ENCODE measurements around the gene APEH. TPM values are rescaled to one million over a fixed set of nuclear protein-coding genes. Genes with fewer than 3 reads are reported as not detected.

APEH gene
- total and polyA plus RNA-seq, 2 of the 4 experiments (the other 2 are of a cell fraction) = 89.2 to 142 TPM

- TF ChIP-seq CEBPB (IDR thresholded peaks at IDR 0.05; ENCODE audit: low read depth, low read length) = no peak
Observed at GRCh38 chr3:49625071-49625470, 49.1 kb upstream of the APEH start (continued).

GRCh38 chr3:49626101-49626581, 48.0 kb upstream of the APEH start:
- no peak overlapping the region for H2BK120ac ChIP-seq (ENCODE audit: low read depth, low read length)
- no peak overlapping the region for H3K23ac ChIP-seq (ENCODE audit: low read depth, low read length)
- ChIA-PET POLR2A (ENCODE audit: unreplicated experiment) (no interaction called here), CTCF (no interaction called here)
- no peaks in the 10 kb centered on the region for H3K9me1 ChIP-seq (ENCODE audit: insufficient read depth, low read length)
- H2AK5ac ChIP-seq (ENCODE audit: low read depth, low read length) = no peak overlapping the region
- no peak overlapping the region for H2BK15ac ChIP-seq (ENCODE audit: low read depth, low read length)
- no peak overlapping the region for H2BK5ac ChIP-seq (ENCODE audit: low read depth, low read length, poor library complexity, severe bottlenecking)
- no peaks in the 10 kb centered on the region for H4K20me1 ChIP-seq (ENCODE audit: insufficient read depth, low read length)
- H2AK9ac ChIP-seq (replicated peaks; ENCODE audit: low read depth, low read length, poor library complexity) = no peak overlapping the region
- no peak overlapping the region for H3K9ac ChIP-seq (ENCODE audit: low read depth, low read length)
- no peak for ATAC-seq (ENCODE audit: low read depth)
- H4K5ac ChIP-seq (ENCODE audit: low read depth, low read length) = no peak overlapping the region
- H3K4me1 ChIP-seq (ENCODE audit: control insufficient read depth, insufficient read depth, low read length) = no peaks in the 10 kb centered on the region
- H3K36me3 ChIP-seq (ENCODE audit: control insufficient read depth, insufficient read depth, low read length) = no peaks in the 10 kb centered on the region
- TF ChIP-seq POLR2A (IDR thresholded peaks at IDR 0.05; ENCODE audit: low read depth, low read length) = no peak
- TF ChIP-seq RCOR1 (IDR thresholded peaks at IDR 0.05; ENCODE audit: insufficient replicate concordance, low read length) = no peak
- TF ChIP-seq NFE2L2 (IDR thresholded peaks at IDR 0.05; ENCODE audit: low read depth, low read length) = no peak
- no peak for TF ChIP-seq MAFK (IDR thresholded peaks at IDR 0.05; ENCODE audit: low read depth, low read length)
- H2AFZ ChIP-seq (replicated peaks; ENCODE audit: low read length, poor library complexity) = peak overlapping the region; percentile 36
- dilution Hi-C loops (cut with HindIII; ENCODE audit: low sequenced_read_pairs, unreplicated experiment) (no loop called here), in situ Hi-C loops (cut with MboI; ENCODE audit: low sequenced_read_pairs) (no loop called here), intact Hi-C loops (cut with micrococcal nuclease) (no loop called here)
- BruUV-seq (replicated peaks) = no TSS peak
- no peak overlapping the region for H4K91ac ChIP-seq (ENCODE audit: insufficient read depth, low read depth, low read length)
- no peak overlapping the region for H4K8ac ChIP-seq (ENCODE audit: low read depth in 2 of 2, low read length in 2 of 2)
- H3K27me3 ChIP-seq (ENCODE audit: control insufficient read depth, insufficient read depth, low read length) = peaks cover 69% of the 10 kb centered on the region
- peak; percentile 16 for DNase-seq
- no peak overlapping the region for H3K4me3 ChIP-seq (ENCODE audit: insufficient read depth, low read depth, low read length)
- WGBS, 2 experiments (ENCODE audit: extremely low coverage in 2 of 2, insufficient read length in 1 of 2) = 50% methylated on average over 4 of the region's 8 CpGs; no CpG with 5 or more reads in 1 of the 2 experiments
- no peaks in the 10 kb centered on the region; the same call in 1 of the 2 replicates for H3K9me3 ChIP-seq (ENCODE audit: control insufficient read depth, insufficient read depth, low read length)
- no peak overlapping the region for H3K18ac ChIP-seq (ENCODE audit: low read depth, low read length)
- no peak overlapping the region for H3K4ac ChIP-seq (ENCODE audit: low read depth, low read length)
- no peak overlapping the region for H3K4me2 ChIP-seq (ENCODE audit: low read depth, low read length)
- no peak overlapping the region for H3K27ac ChIP-seq (ENCODE audit: insufficient read depth, low read length)
- H3K14ac ChIP-seq (replicated peaks; ENCODE audit: low read depth, low read length) = no peak overlapping the region
- H2BK20ac ChIP-seq (ENCODE audit: low read depth, low read length) = no peak overlapping the region
- no peak overlapping the region for H3K56ac ChIP-seq (ENCODE audit: extremely low read depth, insufficient read depth, low read length)
- no peaks in the 10 kb centered on the region for H3K79me1 ChIP-seq (ENCODE audit: low read depth in 1 of 2, low read length in 2 of 2)
